ENCODE measurements around the gene MPP3.

Gene MPP3

GRCh38 chr17:43831633-43832032 is 1.3 kb downstream of the MPP3 start:
- DNase-seq = no peak

DNA sequence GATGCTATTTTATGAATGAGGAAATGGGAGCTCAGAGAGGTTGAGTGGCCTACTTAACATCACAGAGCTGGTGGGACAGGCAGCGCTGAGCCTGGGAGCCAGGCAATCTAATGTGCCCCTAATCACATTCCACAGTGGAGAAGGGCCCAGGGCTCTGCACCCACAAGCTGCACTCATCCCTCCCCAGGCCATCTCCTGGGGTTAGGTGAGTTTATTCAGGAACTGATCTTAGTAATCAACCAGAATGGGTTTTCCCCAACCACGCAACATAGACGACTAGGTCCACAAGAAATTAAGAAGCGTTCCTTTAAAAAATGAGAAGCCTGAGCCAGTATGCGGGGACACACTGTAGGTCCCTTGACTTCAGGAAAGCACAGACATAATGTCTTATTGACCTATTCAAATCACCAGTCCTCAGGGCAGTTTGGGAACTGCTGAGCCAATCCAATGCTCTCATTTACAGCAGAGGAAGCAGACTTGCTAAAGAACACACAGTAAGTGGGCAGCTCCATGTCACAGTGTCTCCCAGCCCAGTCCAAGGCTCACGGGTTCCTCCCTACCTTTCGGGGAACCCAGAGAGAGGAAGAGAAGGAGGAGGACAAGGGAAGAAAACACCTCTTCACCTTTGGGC is 2.3 kb downstream of the MPP3 start:
- no peak for DNase-seq

GRCh38 chr17:43829738-43830137 is 3.2 kb downstream of the MPP3 start:
- DNase-seq = no peak

- DNase-seq = no peak
Observed at GRCh38 chr17:43827596-43827995, 5.3 kb downstream of the MPP3 start.

DNA sequence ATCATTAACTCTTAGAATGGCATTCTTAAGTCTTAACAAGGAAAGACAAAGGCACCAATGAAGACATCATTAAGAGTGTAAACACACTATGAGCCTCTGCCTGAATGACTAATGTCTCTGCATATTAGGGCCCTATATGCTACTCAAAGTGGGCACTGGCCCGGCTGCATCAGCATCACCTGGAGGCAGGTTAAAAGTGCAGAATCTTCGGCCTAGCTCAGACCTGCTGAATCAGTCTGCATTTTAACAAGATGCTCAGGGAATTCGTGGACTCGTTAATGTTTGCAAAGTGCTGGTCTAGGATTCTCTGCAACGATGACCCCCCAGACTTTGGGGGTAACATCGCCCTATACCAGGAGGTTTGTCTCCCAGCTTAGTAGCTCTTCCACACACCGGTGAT is 6.7 kb downstream of the MPP3 start:
- DNase-seq = no peak

DNA sequence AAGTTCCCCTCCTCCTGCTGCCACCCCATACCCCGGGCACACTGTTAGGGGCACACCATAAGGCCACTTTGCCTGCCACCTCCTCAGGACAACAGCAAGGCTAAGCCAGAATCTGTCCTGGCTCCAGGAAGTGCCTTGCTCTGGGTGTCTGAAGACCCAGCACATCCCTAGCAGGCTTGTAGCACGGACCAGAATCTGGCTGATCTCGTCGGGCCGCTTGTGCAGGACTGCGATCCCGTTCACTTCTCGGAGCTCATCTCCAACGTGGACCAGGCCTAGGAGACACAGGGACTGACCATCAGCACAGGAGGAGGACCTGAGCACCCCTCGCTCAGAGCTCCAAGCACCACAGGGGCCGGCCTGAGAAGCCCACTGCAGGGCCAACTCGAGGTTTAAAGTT is 7.4 kb downstream of the MPP3 start:
- DNase-seq = no peak

GRCh38 chr17:43823350-43824084 is 9.4 kb downstream of the MPP3 start:
- DNase-seq = no peak

DNA sequence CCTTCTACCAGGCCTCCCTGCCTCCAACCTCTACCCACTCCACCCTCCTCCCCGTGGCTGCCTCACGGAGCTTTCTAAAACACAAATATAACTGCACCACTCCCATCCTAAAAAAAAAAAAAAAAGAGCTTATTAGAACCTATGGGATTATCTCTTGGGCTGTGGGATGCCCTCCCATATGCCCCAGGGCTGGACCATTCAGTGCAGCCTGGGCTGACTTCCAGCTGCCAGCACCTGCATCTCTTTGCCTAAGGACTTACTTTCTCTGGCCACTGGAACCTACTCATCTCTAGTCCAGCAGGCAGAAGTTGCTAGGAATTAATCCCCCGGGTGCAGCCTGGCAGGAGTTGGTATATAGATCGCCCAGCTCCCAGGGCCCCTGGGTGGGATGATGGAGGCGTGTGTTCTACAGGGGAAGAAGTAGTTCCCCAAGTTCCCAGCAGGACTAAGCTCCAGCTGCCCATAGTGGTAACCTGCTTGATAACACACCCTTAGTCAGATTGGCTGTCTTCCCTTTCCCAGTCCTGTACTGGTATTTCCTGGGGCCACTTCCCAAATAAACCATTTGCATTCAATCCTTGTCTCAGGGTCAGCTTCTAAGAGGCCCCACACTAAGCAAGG is 10.3 kb downstream of the MPP3 start:
- DNase-seq = no peak

DNA sequence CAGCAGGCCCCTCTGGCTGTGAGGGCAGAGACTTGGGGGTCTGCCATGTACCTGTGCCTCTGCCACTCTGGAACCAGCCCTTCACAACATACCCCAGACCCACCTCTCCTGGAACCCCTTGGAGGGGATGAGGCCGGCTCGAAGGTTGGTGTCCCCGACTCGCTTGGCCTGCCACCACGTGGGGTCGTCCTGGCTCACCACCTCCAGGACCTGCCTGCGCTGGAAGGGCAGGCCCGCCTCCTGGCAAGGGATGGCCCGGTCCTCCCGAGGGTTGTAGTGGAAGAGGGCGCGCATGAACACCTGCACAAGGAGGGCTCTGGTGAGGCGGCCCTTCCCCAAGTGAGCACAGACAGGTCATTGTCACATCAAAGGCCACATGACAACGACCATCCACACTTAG is 12.2 kb downstream of the MPP3 start:
- DNase-seq = no peak

DNA sequence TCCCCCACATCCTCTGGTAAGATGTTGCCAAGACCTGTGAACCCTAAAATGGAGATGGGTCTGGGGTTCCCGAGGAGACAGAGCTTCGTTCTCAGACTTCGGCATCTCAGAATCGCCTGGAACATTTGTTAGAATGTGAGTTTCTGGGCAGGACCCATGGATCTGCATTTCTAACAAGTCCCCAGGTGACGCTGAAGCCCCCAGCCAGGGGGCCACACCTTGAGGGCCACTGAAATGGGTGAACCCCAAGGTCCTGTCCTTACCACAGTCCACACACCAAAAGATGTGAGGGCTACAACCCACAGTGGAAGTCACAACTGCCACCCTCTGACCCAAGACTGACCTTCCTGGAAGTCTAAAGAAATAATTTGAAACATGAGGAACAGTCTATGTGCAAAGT is 14.0 kb downstream of the MPP3 start:
- DNase-seq = no peak

DNA sequence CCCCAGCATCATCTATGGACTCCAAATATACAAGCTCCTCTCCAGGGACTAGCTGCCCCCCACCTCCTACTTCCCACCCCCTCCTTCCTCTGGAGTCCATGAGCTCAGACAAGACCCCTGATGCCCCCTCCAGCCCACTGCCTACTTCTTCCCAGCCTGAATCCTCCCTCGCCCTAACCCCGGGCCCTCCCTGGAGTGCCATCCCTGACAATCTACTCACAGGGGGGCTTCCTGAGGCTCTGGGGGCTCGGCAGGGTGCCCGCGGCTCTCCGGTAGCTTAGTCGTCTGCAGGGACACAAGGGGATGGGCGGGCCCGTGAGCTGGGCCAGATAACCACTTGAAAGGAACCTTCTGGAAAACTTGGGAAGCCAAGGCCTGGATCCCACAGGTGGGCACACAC is 15.1 kb downstream of the MPP3 start:
- no peak for DNase-seq

- no peak for DNase-seq
Observed at GRCh38 chr17:43816336-43817320, 16.3 kb downstream of the MPP3 start.

DNA sequence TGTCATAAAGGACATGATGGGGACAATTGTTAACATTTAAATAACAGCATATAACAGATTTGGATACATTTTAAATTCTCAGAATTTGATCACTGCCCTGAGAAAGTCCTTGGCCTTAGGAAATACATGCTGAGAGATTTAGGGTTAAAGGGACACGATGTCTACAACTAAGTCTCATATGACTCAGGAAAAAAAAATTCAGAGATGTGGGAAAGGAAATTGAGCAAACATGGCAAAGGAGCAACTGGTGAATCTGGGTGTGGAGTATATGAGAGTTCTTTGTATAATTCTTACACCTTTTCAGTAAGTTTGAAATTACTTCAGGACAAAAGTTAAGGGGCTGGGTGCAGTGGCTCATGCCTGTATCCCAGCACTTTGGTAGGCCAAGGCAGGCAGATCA is 18.2 kb downstream of the MPP3 start:
- no peak for DNase-seq

DNA sequence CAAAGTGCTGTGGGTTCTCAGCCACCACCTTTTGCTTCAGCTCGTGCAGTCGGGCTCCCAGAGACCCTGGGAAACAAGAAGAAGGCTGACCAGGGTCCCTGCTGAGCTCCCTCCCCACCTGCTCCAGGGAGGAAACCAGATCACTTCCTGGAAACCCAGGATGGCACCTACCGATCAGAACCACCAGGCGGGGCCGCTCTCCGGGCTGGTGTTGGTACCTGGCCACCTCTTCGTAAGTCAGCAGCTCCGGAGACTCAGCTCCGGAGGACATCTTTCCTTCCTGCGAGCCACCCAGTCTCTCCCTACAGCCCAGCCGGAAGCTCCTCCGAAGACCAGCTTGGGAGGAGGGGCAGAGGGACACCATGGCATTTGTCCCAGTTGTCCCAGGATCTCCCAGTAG is 18.9 kb downstream of the MPP3 start:
- no peak for DNase-seq

DNA sequence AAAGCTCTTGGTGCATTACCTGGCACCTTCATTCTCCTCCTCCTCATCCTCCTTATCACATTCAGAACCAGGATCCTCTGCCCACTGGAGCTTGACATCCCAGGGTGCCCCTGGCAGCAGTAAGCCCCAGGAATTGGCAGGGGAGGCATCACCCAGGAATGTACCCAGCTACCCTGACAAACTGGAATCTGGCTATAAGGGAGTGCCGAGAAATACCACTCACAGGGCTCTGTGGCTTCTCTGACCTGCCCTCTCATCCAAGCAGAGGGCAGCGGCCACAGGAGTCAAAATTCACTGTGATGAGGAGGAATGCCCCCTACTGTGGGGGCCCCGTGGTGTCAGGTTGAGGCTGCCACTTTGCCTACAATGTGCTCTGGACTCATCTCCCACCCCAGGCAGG is 19.6 kb downstream of the MPP3 start:
- no peak for DNase-seq

GRCh38 chr17:43812396-43813265 is 20.3 kb downstream of the MPP3 start:
- no peak for DNase-seq

DNA sequence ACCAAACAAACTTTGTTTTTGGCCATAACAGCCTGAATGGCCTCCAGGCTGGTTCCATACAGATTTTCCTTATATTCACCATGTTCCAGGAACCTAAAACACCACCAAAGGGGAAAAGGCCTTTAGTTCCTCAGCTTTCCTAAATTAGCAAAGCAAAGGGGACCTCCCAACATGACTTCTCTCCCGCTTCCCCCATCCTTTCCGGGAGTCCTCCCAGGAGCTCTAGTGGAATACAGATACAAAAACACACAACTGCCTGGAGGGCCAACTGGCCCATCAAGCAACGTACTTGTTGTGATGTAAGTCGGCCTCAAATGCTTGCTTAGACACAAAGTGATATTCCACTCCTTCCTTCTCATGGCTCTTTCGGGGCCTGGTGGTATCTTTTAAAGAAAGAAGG is 22.1 kb downstream of the MPP3 start:
- DNase-seq = no peak

DNA sequence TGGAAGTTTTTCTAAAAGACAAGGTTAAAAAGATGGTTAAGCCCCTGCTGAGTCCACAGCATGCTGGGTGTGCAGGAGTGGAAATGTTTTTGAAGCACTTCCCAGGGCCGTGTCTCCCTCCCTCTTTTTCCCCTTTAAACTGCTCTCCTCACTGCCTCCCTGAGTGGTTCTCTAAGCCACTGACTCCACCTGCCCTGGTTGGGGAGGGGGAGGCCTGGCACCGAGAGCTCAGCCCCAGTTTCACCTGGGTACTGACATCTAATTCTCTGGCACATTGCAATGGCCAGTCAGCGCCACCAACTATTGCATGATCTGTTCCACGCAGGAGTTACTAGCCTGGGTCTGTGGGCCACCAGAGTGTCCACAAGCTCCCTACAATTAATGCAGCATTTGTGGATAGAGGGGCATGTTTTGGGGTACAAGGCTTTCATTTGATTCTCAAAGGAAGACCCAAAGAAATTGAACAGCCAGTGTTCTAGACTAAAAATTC is 22.7 kb downstream of the MPP3 start:
- DNase-seq = no peak

- DNase-seq = no peak
Observed at GRCh38 chr17:43809121-43809520, 23.8 kb downstream of the MPP3 start.

GRCh38 chr17:43808076-43808475 is 24.9 kb downstream of the MPP3 start:
- no peak for DNase-seq

DNA sequence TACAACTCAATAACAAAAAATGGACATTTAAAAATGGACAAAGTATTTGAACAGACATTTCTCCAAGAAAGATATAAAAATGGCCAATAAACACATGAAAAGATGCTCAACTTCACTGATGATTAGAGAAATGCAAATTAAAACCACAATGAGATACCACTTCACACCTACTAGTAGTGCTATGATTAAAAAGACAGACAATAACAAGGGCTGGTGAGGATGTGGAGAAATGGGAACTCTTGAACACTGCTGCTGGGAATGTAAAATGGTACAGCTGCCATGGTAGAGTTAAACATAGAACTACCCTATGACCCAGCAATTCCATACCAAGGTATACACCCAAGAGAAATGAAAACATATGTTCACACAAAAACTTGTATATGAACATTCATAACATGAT is 27.8 kb downstream of the MPP3 start:
- no peak for DNase-seq

GRCh38 chr17:43803758-43804157 is 29.2 kb downstream of the MPP3 start:
- DNase-seq = no peak

Measured in NCI-H1105 (cell line).